Hepatocyte (in vitro differentiated cells): Measurements from ENCODE around the gene RALGAPA2. TPM values are rescaled to one million over a fixed set of nuclear protein-coding genes. Genes with fewer than 3 reads are reported as not detected.

Source experiments
- DNase-seq: peaks from one replicate; pipeline ENCODE4 v3.0.0-alpha.2; 2016; ENCODE audit warnings: low spot score
- H2AFZ ChIP-seq: fragments of 200-600 bp; sonication (generic); 2 replicates; pipeline ENCODE4 v1.6.0; 2016; ENCODE audit warnings: antibody characterized with exemption, mild to moderate bottlenecking
- H3K27ac ChIP-seq: fragments of 200-600 bp; sonication (generic); 2 replicates; pipeline ENCODE4 v1.5.1; 2016; ENCODE audit warnings: mild to moderate bottlenecking
- H3K27me3 ChIP-seq: fragments of 200-600 bp; sonication (generic); 2 replicates; pipeline ENCODE4 v1.6.1; 2016
- H3K36me3 ChIP-seq: fragments of 200-600 bp; sonication (generic); replicated peaks from 2 replicates; pipeline ENCODE4 v1.5.1; 2016; ENCODE audit warnings: low read depth; ENCODE audit not compliant: insufficient read depth
- H3K4me1 ChIP-seq: fragments of 200-600 bp; sonication (generic); 2 replicates; pipeline ENCODE4 v1.5.1; 2016; ENCODE audit warnings: mild to moderate bottlenecking, moderate library complexity; ENCODE audit not compliant: insufficient read depth
- H3K4me2 ChIP-seq: fragments of 200-600 bp; sonication (generic); 2 replicates; pipeline ENCODE4 v1.6.0; 2016
- H3K4me3 ChIP-seq: fragments of 200-600 bp; sonication (generic); 2 replicates; pipeline ENCODE4 v1.5.1; 2016; ENCODE audit warnings: mild to moderate bottlenecking
- H3K79me2 ChIP-seq: fragments of 200-600 bp; sonication (generic); 2 replicates; pipeline ENCODE4 v1.6.0; 2017; ENCODE audit warnings: mild to moderate bottlenecking
- H3K9me2 ChIP-seq: fragments of 200-600 bp; sonication (generic); replicated peaks from 2 replicates; pipeline ENCODE4 v1.6.0; 2017; ENCODE audit warnings: mild to moderate bottlenecking; ENCODE audit not compliant: insufficient read depth
- H3K9me3 ChIP-seq: fragments of 200-600 bp; sonication (generic); 2 replicates; pipeline ENCODE4 v1.5.1; 2016; ENCODE audit warnings: low read depth, mild to moderate bottlenecking
- H4K20me1 ChIP-seq: fragments of 200-600 bp; sonication (generic); 2 replicates; pipeline ENCODE4 v1.6.0; 2016; ENCODE audit warnings: mild to moderate bottlenecking; ENCODE audit not compliant: insufficient read depth, poor library complexity, severe bottlenecking
- EZH2 ChIP-seq: fragments of 200-600 bp; sonication (generic); IDR thresholded peaks from 2 replicates; pipeline ENCODE4 v1.6.1; 2016; ENCODE audit warnings: antibody characterized with exemption, mild to moderate bottlenecking, borderline replicate concordance
- EZH2phosphoT487 ChIP-seq: fragments of 200-600 bp; sonication (generic); IDR thresholded peaks from one replicate; pipeline ENCODE4 v1.6.1; 2018; ENCODE audit warnings: antibody characterized with exemption, mild to moderate bottlenecking, low read depth, moderate library complexity; ENCODE audit not compliant: unreplicated experiment, severe bottlenecking
- WGBS: methylation state at CpG from one replicate; pipeline ENCODE4 v1.1.6; 2016; ENCODE audit warnings: low lambda C conversion rate; ENCODE audit errors: missing lambda C conversion rate; 5-methylcytosine and 5-hydroxymethylcytosine counted together
- polyA plus RNA-seq: library from polyadenylated mRNA; unstranded; fragments of >200 nt; fragmentation: Nextera tagmentation; extraction: Ambion mirVana; gene quantifications from 2 replicates; pipeline ENCODE4 v1.2.1, GENCODE V29; 2016
- total RNA-seq: library from RNA; depleted of rRNA; stranded (reverse); fragments of >200 nt; gene quantifications from 2 replicates; pipeline ENCODE4 v1.2.3, GENCODE V29; 2014
- TF ChIP-seq, protein P1 (sequence below): fragments of 200-600 bp; sonication (generic); IDR thresholded peaks from 2 replicates; pipeline ENCODE4 v1.5.1; 2016; ENCODE audit warnings: antibody characterized with exemption, mild to moderate bottlenecking; ENCODE audit not compliant: poor library complexity

The RALGAPA2 gene
- total and polyA plus RNA-seq, 2 experiments from 2014 or later = 16.8 to 35.3 TPM

DNA sequence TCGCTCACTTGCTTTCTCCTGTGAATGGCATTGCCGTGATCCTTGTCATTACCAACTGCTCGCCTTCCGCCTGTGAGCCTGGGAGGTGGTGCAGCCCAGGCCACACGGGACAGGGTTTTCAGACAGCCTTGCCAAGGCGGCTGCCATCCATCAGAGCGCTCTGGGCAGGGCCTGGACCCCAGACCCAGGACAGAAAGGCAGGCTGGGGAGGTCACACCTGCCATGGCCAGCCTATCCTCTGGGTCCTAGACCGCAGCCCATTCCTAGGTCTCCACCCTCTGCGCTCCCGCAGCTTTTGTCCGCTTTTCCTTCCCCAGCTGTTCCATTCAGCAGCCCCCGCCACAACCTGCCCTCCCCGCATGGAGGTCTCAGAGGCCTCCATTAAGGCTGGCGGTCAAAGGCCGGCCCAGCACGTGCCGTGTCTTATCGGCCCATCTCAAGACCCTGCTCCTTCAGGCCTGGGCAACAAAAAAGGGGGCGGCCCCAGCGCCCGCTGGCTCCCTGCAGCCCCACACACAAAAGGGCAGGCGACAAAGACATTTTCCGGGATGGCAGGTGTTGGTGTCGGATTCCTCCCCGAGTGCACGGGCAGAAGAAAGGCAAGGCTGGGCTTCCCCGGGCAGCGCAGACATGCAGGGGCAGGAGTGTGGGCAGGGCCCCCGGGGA is 316.4 kb downstream of the RALGAPA2 start:
- Histone ChIP-seq H3K4me3 (no peak overlapping the region), H4K20me1 (no peaks in the 10 kb centered on the region), H3K9me3 (no peaks in the 10 kb centered on the region), H3K79me2 (no peaks in the 10 kb centered on the region), H3K9me2 (no peaks in the 10 kb centered on the region), H2AFZ (no peak overlapping the region), H3K4me1 (peaks cover 5% of the 10 kb centered on the region), H3K36me3 (no peaks in the 10 kb centered on the region), H3K27me3 (no peaks in the 10 kb centered on the region), H3K27ac (no peak overlapping the region), H3K4me2 (no peak overlapping the region)
- no peak for TF ChIP-seq EZH2phosphoT487
- DNase-seq = no peak
- 89% methylated on average over 29 of the region's 29 CpGs for WGBS

DNA sequence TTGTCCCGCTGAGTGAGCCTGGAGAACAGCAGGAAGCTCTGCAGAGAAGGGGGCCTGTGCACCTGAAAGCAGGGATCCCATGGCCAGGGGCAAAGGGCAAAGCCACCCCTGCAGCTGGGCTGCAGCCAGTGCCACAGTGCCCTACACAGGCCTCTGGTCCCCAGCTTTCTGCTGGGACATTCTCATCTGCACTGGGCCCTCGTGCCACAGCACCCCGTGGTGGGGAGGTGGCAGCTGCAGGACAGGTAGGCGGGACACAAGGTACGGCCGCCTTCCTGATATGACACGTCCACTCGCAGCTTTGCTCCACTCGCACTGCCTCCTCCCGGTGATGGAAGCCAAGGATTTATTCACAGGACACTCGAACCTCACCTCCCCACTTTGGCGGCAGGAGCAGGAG is 317.4 kb downstream of the RALGAPA2 start:
- Histone ChIP-seq H3K4me1 (peaks cover 3% of the 10 kb centered on the region), H3K79me2 (no peaks in the 10 kb centered on the region), H3K9me2 (no peaks in the 10 kb centered on the region), H3K4me3 (no peak overlapping the region), H3K4me2 (no peak overlapping the region), H3K36me3 (no peaks in the 10 kb centered on the region), H3K27me3 (no peaks in the 10 kb centered on the region), H3K9me3 (no peaks in the 10 kb centered on the region), H4K20me1 (no peaks in the 10 kb centered on the region), H3K27ac (no peak overlapping the region), H2AFZ (no peak overlapping the region)
- DNase-seq = no peak
- TF ChIP-seq EZH2 (no peak), EZH2phosphoT487 (no peak)
- TF ChIP-seq, protein P1, sequence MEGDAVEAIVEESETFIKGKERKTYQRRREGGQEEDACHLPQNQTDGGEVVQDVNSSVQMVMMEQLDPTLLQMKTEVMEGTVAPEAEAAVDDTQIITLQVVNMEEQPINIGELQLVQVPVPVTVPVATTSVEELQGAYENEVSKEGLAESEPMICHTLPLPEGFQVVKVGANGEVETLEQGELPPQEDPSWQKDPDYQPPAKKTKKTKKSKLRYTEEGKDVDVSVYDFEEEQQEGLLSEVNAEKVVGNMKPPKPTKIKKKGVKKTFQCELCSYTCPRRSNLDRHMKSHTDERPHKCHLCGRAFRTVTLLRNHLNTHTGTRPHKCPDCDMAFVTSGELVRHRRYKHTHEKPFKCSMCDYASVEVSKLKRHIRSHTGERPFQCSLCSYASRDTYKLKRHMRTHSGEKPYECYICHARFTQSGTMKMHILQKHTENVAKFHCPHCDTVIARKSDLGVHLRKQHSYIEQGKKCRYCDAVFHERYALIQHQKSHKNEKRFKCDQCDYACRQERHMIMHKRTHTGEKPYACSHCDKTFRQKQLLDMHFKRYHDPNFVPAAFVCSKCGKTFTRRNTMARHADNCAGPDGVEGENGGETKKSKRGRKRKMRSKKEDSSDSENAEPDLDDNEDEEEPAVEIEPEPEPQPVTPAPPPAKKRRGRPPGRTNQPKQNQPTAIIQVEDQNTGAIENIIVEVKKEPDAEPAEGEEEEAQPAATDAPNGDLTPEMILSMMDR = no peak
- WGBS = 96% methylated on average over 12 of the region's 12 CpGs

DNA sequence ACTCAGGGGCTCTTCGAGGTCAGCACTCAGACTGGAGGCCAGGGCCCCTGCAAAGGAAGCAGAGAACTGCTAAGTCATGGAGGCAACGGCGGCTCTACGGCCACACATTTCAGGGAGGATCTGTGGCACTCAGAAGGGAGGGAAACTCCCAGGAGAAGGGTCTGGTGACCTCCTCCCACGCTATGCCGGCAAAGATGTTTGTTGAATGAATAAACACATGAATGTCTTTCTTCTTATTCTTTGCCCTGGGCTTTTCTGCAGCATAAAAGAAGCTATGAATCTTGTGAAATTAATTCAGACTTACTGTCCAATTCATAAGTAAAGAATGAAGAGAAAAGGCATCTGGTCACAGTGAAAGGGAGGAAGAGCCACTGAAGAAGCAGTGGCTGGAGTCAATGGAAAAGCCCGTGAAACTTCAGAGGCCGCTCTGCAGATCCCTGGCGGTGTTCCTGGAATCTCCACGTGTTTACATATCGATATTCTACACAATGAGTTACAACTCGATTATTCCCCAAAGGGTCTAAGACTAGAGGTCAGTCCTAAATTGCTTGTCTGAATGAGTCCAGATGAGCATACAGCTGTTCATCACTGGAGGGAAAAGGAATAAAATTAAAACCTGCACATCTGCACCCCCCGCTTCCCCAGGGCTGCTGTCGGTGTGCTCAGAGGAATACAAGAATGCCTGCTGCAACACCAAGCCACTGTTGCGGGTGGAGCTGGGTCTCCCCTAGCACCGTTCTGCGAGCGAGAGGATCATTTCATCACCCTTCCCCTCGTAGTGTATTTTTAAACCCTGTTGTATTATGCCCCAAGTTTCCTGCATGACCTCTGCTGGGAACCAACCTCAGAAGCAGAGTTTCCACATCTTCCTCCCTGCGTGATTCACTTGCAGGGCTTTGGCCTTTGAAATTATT is 319.0 kb downstream of the RALGAPA2 start:
- no peaks in the 10 kb centered on the region for H4K20me1 ChIP-seq
- 86% methylated on average over 20 of the region's 20 CpGs for WGBS
- DNase-seq = no peak
- H3K4me1 ChIP-seq = no peaks in the 10 kb centered on the region
- H3K4me2 ChIP-seq = no peak overlapping the region
- no peaks in the 10 kb centered on the region for H3K27me3 ChIP-seq
- no peak overlapping the region for H2AFZ ChIP-seq
- no peaks in the 10 kb centered on the region for H3K36me3 ChIP-seq
- H3K9me3 ChIP-seq = no peaks in the 10 kb centered on the region
- H3K79me2 ChIP-seq = no peaks in the 10 kb centered on the region
- H3K9me2 ChIP-seq = no peaks in the 10 kb centered on the region
- no peak overlapping the region for H3K4me3 ChIP-seq
- H3K27ac ChIP-seq = no peak overlapping the region
- TF ChIP-seq EZH2phosphoT487 = no peak
- TF ChIP-seq EZH2 = no peak
- TF ChIP-seq, protein P1 = no peak

DNA sequence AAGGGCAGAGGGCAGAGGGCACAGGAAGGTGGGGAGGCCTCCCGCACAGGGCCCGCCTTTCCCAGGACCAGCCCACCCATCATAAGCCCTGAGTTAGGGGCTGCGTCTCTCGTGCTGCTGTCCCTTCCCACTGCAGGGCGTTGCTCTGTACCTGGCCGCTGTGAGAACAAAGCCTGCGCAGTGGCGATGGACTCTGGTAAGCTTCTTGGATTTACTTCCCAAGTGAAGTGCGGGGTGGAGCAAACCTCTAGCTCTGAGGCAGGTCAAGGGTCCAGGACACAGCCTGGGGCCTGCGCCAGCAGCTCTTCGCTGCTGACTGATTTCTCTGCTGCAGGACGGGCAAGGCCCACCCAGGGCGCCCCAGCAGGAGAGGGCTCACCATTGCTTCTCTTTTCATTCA is 320.7 kb downstream of the RALGAPA2 start:
- Histone ChIP-seq H3K4me1 (no peaks in the 10 kb centered on the region), H3K79me2 (no peaks in the 10 kb centered on the region), H3K27ac (no peak overlapping the region), H3K4me3 (no peak overlapping the region), H4K20me1 (no peaks in the 10 kb centered on the region), H3K9me2 (no peaks in the 10 kb centered on the region), H3K27me3 (no peaks in the 10 kb centered on the region), H3K9me3 (no peaks in the 10 kb centered on the region), H3K36me3 (no peaks in the 10 kb centered on the region), H3K4me2 (no peak overlapping the region), H2AFZ (no peak overlapping the region)
- TF ChIP-seq, protein P1 = no peak
- TF ChIP-seq EZH2 = no peak
- no peak for TF ChIP-seq EZH2phosphoT487
- WGBS = 97% methylated on average over 13 of the region's 13 CpGs
- no peak for DNase-seq
